Memory B cell (primary cell): ENCODE measurements around the gene CCR8.
"Not testable (repeated sequence)": the region's sequence is repeated elsewhere in the genome, so short reads cannot be mapped to it uniquely, and the experiment has no call there.

Experiments
- ATAC-seq: fragments of 150-1000 bp; cut with Tn5 transposase; 2 replicates; pipeline ENCODE4 v1.10.0; 2021; ENCODE audit warnings: low read depth, mild to moderate bottlenecking, moderate library complexity
- DNase-seq, 2 donors: peaks; one replicate each; pipeline ENCODE4 v3.0.0; 2022; ENCODE audit warnings: low spot score in 2 of 2
- H3K27ac Mint-ChIP-seq: one replicate; pipeline ENCODE4 v1.8.0; 2022; ENCODE audit warnings: mild to moderate bottlenecking, moderate library complexity, mixed read lengths
- H3K27me3 Mint-ChIP-seq: one replicate; pipeline ENCODE4 v1.8.0; 2022; ENCODE audit warnings: mixed read lengths
- H3K36me3 Mint-ChIP-seq: one replicate; pipeline ENCODE4 v1.8.0; 2022; ENCODE audit warnings: mild to moderate bottlenecking, mixed read lengths
- H3K4me1 Mint-ChIP-seq: one replicate; pipeline ENCODE4 v1.8.0; 2022; ENCODE audit warnings: mixed read lengths
- H3K4me3 Mint-ChIP-seq: one replicate; pipeline ENCODE4 v1.8.0; 2022; ENCODE audit warnings: mild to moderate bottlenecking, moderate library complexity, mixed read lengths
- H3K9me3 Mint-ChIP-seq: one replicate; pipeline ENCODE4 v1.8.0; 2022; ENCODE audit warnings: mixed read lengths

Gene CCR8

GRCh38 chr3:39294446-39295183, 34.9 kb upstream of the CCR8 start:
- Mint-ChIP-seq H3K36me3 (peaks cover 2% of the 10 kb centered on the region), H3K4me3 (no peak overlapping the region), H3K4me1 (peaks cover 6% of the 10 kb centered on the region), H3K9me3 (peaks cover 4% of the 10 kb centered on the region), H3K27ac (no peak overlapping the region), H3K27me3 (peaks cover 4% of the 10 kb centered on the region)
- no peak for DNase-seq
- no peak for ATAC-seq

DNA sequence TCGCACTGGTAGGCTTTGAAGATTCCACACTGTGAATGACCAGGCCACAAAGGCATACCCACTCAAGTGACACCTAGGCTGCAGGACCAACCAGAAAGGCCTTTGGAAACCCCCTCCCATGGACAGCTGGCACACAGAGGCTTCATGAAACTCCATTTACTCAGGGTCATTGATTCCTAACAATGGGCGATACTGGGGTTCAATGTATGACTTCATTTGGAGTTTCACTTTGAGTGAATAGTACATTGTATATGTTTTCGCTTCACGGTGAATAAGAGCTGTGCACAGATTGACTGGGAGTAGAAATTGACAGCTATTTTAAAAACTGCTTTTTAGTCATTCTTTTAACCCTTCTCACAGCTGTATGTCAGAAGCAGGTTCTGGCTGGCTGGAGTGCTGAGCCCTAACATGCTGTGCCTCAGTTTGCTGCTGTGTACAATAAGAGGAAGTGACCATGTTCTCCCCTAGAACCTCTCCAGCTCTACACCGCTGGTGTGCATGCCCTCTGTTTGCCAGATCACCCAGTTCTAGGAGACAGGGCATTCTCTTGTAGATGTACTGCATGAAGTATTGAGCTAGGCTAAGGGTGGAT, 34.2 kb upstream of the CCR8 start:
- Mint-ChIP-seq H3K27ac (no peak overlapping the region), H3K27me3 (peaks cover 9% of the 10 kb centered on the region), H3K9me3 (peaks cover 10% of the 10 kb centered on the region), H3K36me3 (peaks cover 3% of the 10 kb centered on the region), H3K4me3 (no peak overlapping the region), H3K4me1 (peaks cover 2% of the 10 kb centered on the region)
- ATAC-seq (no peak), DNase-seq (no peak)

DNA sequence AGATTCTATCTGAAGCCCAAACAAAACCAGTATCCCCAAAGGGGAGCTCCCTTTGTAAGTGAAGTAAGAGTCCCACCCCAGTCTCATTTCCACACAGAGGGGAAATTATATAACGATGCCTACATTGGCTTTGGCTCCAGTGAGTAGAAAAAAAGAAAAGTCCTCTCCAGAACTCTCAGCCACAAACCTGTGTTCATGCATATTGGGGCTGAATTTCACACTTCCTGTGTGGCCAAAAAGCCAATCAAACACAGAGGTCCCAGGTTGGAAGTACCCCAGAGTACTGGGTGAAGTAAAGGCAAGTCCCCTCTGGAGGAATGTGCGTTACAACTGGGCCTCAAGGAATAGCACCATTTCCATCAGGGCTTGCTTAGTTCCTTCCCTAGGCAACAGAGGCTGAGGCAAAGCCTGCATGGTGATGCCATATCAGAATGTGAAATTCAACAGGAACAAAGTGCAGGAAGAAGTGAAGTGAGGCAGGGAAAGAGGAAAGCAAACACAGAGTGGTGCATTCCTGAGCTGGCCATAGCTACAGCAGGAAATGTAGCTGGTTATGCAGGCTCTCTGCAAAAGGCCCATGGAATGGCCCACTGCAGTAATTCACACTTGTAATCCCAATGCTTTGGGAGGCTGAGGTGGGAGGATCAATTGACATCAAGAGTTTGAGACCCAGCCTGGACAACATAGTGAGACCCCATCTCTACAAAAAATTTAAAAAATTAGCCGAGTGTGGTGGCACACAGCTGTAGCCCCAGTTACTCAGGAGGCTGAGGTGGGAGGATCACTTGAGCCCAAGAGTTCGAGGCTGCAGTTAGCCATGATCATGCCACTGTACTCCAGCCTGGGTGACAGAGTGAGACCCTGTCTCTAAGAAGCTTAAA, 33.1 kb upstream of the CCR8 start:
- Mint-ChIP-seq H3K4me1 (peaks cover 2% of the 10 kb centered on the region), H3K27me3 (peaks cover 14% of the 10 kb centered on the region), H3K4me3 (no peak overlapping the region), H3K9me3 (peaks cover 13% of the 10 kb centered on the region), H3K27ac (no peak overlapping the region), H3K36me3 (peaks cover 7% of the 10 kb centered on the region)
- DNase-seq (no peak), ATAC-seq (no peak)

GRCh38 chr3:39299279-39299678, 30.2 kb upstream of the CCR8 start:
- no peak for ATAC-seq
- no peak for DNase-seq
- Mint-ChIP-seq H3K36me3 (peaks cover 16% of the 10 kb centered on the region), H3K27ac (no peak overlapping the region), H3K4me1 (no peaks in the 10 kb centered on the region), H3K4me3 (no peak overlapping the region), H3K9me3 (peaks cover 21% of the 10 kb centered on the region), H3K27me3 (peaks cover 19% of the 10 kb centered on the region)

DNA sequence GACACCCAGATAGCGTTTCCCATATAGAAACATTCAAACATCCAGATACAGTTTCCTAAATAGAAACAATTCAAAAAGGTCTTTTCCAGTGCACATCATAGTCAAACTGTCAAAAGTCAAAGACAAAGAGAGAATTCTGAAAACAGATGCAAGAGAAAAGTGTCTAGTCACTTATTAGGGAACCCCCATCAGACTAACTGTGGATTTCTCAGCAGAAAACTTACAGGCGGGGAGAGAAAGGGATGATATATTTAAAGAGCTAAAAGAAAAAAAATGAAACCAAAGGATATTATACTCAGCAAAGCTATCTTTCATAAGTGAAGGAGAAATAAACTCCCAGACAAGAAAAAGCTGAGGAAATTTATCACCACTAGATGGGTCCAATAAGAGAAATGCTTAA, 27.3 kb upstream of the CCR8 start:
- peaks cover 18% of the 10 kb centered on the region for H3K36me3 Mint-ChIP-seq
- no peak overlapping the region for H3K4me3 Mint-ChIP-seq
- peaks cover 24% of the 10 kb centered on the region for H3K27me3 Mint-ChIP-seq
- no peak overlapping the region for H3K27ac Mint-ChIP-seq
- no peak for ATAC-seq
- no peaks in the 10 kb centered on the region for H3K4me1 Mint-ChIP-seq
- H3K9me3 Mint-ChIP-seq: peaks cover 26% of the 10 kb centered on the region
- no peak for DNase-seq

DNA sequence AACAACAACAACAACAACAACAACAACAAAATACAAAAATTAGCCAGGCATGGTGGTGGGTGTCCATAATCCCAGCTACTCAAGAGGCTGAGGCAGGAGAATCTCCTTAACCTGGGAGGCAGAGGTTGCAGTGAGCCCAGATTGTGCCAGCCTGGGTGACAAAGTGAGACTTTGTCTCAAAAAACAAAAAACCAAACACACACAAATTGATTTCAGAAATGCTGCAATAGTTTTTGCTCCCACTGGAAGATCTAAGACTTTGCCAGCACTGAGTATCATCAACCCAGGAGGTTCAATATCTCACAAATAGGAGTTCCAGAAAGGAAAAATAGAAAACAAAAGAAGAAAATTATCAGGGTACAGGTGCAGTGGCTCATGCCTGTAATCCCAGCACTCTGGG, 16.2 kb upstream of the CCR8 start:
- H3K9me3 Mint-ChIP-seq: peaks cover 8% of the 10 kb centered on the region
- peaks cover 8% of the 10 kb centered on the region for H3K27me3 Mint-ChIP-seq
- H3K36me3 Mint-ChIP-seq: peaks cover 5% of the 10 kb centered on the region
- no peak for DNase-seq
- H3K4me3 Mint-ChIP-seq: no peak overlapping the region
- no peak for ATAC-seq
- no peaks in the 10 kb centered on the region for H3K4me1 Mint-ChIP-seq
- no peak overlapping the region for H3K27ac Mint-ChIP-seq

GRCh38 chr3:39315420-39315819, 14.1 kb upstream of the CCR8 start:
- Mint-ChIP-seq H3K9me3 (peaks cover 10% of the 10 kb centered on the region), H3K4me3 (no peak overlapping the region), H3K4me1 (no peaks in the 10 kb centered on the region), H3K36me3 (peaks cover 5% of the 10 kb centered on the region), H3K27ac (no peak overlapping the region), H3K27me3 (peaks cover 7% of the 10 kb centered on the region)
- no peak for ATAC-seq
- DNase-seq: no peak

DNA sequence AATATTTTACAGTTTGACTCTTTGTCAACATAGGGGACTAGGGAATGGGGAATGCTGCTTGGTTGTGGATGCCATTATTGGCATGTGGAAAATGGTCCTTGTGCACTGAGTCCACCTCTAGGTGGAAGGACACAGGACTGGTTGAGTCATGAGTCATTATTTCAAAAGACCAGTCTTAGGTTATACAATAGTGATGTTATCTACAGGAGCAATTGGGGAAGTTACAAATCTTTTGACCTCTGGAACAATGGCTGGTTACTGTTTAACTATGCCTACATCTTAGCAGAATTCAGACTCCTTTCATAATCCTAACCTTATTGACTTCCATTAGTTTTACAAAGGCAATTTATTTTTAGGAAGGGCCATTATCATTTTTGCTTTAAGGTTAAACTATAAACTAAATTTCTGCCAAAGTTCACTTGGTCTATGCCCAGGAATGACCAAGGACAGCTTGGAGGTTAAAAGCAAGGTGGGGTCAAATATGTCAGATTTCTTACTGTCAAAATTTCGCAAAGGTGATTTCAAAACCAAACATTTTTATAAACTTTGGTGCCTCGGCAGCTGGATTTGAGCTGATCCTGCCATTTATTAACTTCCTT, 11.8 kb upstream of the CCR8 start:
- ATAC-seq: no peak
- Mint-ChIP-seq H3K27me3 (peaks cover 7% of the 10 kb centered on the region), H3K36me3 (peaks cover 5% of the 10 kb centered on the region), H3K27ac (no peak overlapping the region), H3K4me1 (no peaks in the 10 kb centered on the region), H3K9me3 (peaks cover 10% of the 10 kb centered on the region), H3K4me3 (no peak overlapping the region)
- no peak for DNase-seq

DNA sequence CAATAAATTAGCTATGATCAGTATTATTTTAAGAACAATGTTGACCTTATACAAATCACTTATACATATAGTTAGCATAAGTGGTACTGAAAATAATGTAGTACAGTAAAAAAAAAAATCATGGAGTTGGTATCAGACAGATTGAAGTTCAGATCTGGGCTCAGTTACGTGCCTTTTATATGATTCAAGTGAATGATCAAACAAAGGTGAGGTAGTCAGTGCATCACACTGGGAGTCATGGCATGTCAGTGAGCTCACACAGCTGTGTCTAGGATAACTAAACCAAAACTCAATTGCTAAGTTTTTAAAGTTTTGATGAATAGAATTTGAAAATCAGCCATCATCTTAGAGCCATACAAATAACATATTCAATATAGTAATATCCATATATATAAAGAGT, 11.2 kb upstream of the CCR8 start:
- DNase-seq (no peak), ATAC-seq (no peak)
- no peak overlapping the region for H3K27ac Mint-ChIP-seq
- no peaks in the 10 kb centered on the region for H3K4me1 Mint-ChIP-seq
- no peak overlapping the region for H3K4me3 Mint-ChIP-seq
- peaks cover 5% of the 10 kb centered on the region for H3K36me3 Mint-ChIP-seq
- peaks cover 10% of the 10 kb centered on the region for H3K9me3 Mint-ChIP-seq
- H3K27me3 Mint-ChIP-seq: peaks cover 7% of the 10 kb centered on the region

GRCh38 chr3:39319249-39319648, 10.3 kb upstream of the CCR8 start:
- DNase-seq (no peak), ATAC-seq (no peak)
- H3K27me3 Mint-ChIP-seq: peaks cover 5% of the 10 kb centered on the region
- H3K4me1 Mint-ChIP-seq: no peaks in the 10 kb centered on the region
- peaks cover 2% of the 10 kb centered on the region for H3K36me3 Mint-ChIP-seq
- no peak overlapping the region for H3K4me3 Mint-ChIP-seq
- no peak overlapping the region for H3K27ac Mint-ChIP-seq
- peaks cover 7% of the 10 kb centered on the region for H3K9me3 Mint-ChIP-seq

- H3K4me1 Mint-ChIP-seq, H3K27ac Mint-ChIP-seq, H3K36me3 Mint-ChIP-seq, ATAC-seq, H3K9me3 Mint-ChIP-seq, H3K4me3 Mint-ChIP-seq, DNase-seq, H3K27me3 Mint-ChIP-seq: not testable (repeated sequence)
Measured at GRCh38 chr3:39321574-39321983, 7.9 kb upstream of the CCR8 start.

GRCh38 chr3:39322209-39322715, 7.2 kb upstream of the CCR8 start:
- H3K4me3 Mint-ChIP-seq, H3K9me3 Mint-ChIP-seq, H3K36me3 Mint-ChIP-seq, ATAC-seq, H3K4me1 Mint-ChIP-seq, H3K27me3 Mint-ChIP-seq, H3K27ac Mint-ChIP-seq, DNase-seq: not testable (repeated sequence)

GRCh38 chr3:39322936-39323335, 6.6 kb upstream of the CCR8 start:
- Mint-ChIP-seq H3K9me3 (peaks cover 2% of the 10 kb centered on the region), H3K36me3 (no peaks in the 10 kb centered on the region), H3K27ac (no peak overlapping the region), H3K4me1 (no peaks in the 10 kb centered on the region), H3K27me3 (peaks cover 4% of the 10 kb centered on the region), H3K4me3 (no peak overlapping the region)
- ATAC-seq (no peak), DNase-seq (no peak)

DNA sequence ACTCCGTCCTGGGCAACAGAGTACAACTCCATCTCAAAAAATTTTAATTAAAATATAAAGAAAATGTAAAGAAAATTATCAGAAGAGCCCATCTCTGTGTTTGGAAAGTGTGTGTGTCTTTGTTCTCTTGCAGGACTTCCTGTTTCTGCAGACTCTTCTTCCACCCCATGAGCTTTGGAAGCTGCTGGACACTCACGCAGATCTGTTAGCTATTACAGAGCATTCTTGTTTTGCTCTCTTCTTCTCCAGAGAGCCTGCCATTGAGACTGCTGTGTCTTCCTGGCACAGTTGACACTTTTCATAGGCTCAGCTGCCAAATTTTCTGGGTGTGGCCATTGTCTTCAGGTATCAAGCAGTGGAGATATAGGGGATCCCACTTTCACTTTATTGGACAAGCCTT, 6.0 kb upstream of the CCR8 start:
- Mint-ChIP-seq H3K4me3 (no peak overlapping the region), H3K4me1 (no peaks in the 10 kb centered on the region), H3K27ac (no peak overlapping the region)

More for the DNA sequence above, 6.0 kb upstream of the CCR8 start:
- Mint-ChIP-seq H3K36me3 (no peaks in the 10 kb centered on the region), H3K9me3 (peaks cover 2% of the 10 kb centered on the region), H3K27me3 (peaks cover 4% of the 10 kb centered on the region)
- DNase-seq (no peak), ATAC-seq (no peak)
